GM19351 (cell line): Measurements from ENCODE around the gene PUM2.

Experiments used
- ATAC-seq: cut with Tn5 transposase; IDR thresholded peaks from one replicate; pipeline ENCODE4 v1.9.1; 2021; ENCODE audit warnings: mild to moderate bottlenecking, moderate library complexity; ENCODE audit not compliant: unreplicated experiment

PUM2 gene

GRCh38 chr2:20346565-20347381 is 3.9 kb downstream of the PUM2 start:
- no peak for ATAC-seq

GRCh38 chr2:20343128-20343527 is 7.5 kb downstream of the PUM2 start:
- ATAC-seq = no peak

DNA sequence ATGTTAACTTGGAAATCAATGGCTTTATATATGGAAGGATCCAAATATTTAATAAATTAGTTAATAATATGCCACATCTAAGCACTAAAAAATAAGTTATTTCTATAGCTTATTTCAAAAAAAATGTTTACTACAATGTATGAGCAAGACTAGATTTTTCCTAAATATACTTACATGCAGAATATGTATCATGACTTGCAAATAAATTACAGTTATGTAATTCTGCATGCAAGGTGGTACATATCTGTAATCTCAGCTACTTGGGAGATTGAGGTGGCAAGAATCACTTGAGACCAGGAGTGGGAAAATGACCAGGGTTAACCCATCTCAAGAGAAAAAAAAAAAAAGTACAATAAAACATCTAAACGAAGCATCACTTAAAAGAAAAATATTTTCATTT is 11.6 kb downstream of the PUM2 start:
- ATAC-seq = no peak

DNA sequence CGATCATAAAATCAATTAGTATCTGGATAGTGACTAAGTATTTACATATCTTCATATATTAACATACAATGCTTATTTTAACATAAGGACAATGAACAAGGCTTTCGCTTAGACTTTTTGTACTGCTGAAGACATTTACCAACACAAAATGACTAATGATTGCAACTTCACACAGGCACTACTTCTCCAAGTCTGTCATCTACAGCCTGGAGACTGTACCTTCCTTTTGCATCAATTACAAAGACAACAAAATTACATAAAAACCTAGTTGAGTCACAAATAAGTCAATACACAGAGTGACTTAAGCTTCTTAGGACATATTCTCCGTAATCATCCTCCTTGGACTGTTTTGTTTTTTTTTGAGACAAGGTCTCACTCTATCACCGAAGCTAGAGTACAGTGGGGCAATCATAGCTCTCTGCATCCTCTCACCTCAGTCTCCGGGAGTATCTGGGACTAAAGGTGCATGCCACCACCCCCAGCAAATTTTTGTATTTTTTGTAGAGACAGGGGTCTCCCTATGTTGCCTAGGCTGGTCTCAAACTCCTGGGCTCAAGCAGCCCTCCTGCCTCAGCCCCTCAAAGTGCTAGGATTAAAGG is 15.9 kb downstream of the PUM2 start:
- no peak for ATAC-seq

DNA sequence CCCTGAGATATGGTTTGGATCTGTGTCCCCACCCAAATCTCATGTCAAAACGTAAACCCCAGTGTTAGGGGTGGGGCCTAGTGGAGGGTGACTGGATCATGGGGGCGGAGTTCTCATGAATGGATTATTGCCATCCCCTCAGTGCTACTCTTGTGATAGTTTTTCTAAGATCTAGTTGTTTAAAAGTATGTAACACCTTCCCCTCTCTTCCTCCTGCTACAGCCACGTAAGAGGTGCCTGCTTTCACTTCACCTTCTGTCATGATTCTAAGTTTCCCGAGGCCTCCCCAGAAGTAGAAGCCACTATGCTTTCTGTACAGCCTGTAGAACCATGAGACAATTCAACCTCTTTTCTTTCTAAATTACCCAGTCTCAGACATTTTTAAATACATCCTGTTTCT is 16.9 kb downstream of the PUM2 start:
- ATAC-seq = peak; percentile 50

GRCh38 chr2:20330192-20330591 is 20.5 kb downstream of the PUM2 start:
- no peak for ATAC-seq

GRCh38 chr2:20327370-20327769 is 23.3 kb downstream of the PUM2 start:
- no peak for ATAC-seq

DNA sequence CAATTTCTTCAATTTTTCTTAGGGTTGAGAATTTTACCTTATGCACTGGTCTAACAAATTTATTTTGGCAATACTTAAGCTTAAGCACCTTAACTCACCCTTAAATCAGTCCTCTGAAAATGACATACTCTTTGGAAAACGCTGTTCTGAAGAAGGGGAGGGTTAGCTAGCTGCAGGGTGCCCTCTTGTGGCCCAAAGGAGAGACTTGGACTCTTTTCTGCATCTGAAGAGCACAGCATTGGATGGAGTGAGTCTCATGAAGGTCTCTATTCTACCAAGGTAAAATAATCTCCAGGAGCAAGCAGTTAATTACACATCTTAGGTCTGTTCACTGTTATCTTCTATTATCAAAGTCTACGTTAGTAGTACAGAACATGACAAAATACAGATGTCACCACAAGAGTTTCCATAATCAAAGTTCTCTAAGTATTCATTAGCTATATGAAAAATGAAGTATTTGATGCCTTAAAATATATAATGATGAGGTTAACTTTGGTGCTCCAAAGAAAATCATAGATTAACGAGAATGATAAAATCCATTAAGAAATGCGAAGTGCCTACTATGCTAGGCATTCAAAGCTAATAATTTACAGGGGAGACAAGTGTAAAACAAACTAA is 24.4 kb downstream of the PUM2 start:
- ATAC-seq = peak; percentile 82

- ATAC-seq = no peak
Measured at GRCh38 chr2:20322527-20323300, 27.9 kb downstream of the PUM2 start.

DNA sequence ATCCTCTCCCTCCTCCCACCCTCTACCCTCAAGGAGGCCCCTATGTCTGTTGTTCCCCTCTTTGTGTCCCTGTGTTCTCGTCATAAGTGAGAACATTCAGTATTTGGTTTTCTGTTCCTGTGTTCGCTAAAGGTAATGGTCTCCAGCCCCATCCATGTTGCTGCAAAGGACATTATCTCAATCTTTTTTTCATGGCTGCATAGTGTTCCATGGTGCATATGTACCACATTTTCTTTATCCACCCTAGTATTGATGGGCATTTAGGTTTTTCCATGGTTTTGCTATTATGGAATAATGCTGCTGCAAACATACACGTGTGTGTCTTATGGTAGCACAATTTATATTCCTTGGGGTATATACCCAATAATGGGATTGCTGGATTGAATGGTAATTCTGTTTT is 33.0 kb downstream of the PUM2 start:
- no peak for ATAC-seq

GRCh38 chr2:20317197-20317596 is 33.4 kb downstream of the PUM2 start:
- no peak for ATAC-seq

DNA sequence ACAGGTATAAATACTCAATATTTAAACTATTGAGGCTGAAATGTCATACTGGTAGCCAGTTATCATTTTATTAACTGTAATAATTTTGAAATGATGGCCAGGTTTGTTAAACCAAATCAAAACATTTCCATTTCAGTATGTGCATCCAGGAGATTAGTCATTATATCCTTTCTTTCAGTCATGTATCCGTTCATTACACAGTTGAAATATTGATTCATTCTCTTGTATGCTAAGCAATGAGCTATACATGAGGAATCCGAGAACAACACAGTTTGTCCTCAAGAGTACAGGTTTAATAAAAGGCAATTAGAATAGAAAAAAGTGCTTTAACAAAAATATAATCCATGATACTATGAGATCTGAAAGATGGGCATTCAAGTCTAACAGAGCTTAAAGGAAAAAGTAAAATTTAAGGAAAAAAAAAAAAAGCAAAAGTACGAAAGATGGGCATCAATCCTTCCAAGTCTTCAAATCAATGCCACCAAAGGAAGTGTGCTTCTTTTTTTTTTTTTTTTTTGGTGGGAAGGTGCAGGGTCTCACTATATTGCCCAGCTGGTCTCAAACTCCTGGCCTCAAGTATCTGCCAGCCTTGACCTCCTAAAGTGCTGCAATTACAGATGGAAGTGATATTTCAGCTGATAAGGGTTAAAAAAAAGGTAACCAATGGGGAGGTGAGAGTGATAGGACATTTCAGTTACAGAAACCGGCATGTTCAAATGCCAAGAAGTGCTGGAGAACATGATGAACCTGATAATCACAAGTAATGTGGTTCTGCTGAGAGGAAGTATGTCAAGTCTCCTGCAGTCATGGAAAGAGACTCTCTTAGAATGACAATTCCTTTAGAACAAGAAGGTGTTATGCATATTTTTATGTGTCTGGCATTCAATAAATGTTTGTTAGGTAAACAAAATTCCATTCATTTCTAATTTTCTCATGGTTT is 35.8 kb downstream of the PUM2 start:
- ATAC-seq = no peak

DNA sequence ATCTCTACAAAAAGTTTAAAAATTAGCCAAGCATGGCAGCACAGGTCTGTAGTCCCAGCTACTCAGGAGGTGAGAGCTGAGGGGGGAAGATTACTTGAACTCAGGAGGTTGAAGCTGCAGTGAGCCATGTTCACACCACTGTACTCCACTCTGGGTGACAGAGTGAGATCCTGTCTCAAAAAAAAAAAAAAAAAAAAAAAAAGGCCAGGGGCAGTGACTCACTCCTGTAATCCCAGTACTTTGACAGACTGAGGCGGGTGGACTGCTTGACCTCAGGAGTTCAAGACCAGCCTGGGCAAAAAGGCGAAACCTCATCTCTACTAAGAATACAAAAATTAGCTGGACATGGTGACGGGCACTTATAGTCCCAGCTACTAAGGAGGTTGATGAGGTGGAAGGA is 37.0 kb downstream of the PUM2 start:
- no peak for ATAC-seq

- no peak for ATAC-seq
Measured at GRCh38 chr2:20309001-20309400, 41.6 kb downstream of the PUM2 start.

DNA sequence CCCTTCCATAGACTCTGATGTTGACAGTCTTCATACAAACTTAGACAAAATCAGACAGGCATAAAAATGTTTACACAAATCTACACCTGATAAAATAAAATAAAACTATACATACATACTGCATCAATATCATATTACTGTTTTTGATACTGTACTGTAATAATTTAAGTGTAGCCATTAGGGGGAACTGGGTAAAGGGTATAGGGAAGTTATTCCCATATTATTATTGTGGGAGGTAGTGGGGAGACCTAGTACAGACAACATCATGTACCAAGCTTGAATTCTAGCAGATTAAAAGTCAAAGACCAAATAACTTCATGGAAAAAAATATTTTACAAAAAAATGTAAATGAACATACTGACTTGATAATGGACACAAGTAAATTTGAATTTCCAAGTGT is 43.3 kb downstream of the PUM2 start:
- ATAC-seq = no peak

- no peak for ATAC-seq
Measured at GRCh38 chr2:20304411-20304810, 46.2 kb downstream of the PUM2 start.

DNA sequence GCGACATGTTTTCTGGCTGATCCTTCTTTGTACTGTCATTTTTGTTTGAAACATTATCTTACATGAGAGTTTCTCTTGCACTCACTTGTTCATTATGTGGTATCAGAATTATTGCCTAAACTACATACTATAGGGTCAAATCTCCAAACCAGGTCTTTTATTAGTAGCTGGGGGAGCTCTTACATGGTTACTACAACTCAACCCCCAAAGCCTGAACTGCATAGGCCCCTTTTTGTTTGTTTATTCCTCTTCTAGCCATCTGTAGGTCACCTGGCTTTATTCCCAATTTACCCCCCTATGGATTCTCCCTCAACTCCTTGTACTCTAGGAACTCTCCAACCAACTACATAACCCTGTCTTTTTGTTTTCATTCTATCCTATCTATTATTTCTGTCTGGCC is 46.7 kb downstream of the PUM2 start:
- no peak for ATAC-seq

DNA sequence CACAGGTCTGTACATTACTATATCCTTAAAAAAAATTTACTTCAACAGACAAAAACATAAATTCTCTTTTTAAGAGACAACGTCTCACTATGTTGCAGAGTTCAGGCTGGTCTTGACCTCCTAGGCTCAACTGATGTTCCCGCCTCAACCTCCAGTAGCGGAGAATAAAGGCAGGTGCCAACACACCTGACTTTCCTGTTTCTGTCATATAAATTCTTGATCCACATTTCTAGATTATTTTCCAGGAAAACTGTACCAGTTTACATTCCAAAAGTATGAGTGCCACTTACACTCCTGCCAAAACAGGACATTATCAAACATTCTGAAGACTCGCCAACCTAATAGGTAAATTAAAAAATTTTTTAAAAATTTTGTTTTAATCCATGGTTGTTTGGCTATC is 48.6 kb downstream of the PUM2 start:
- no peak for ATAC-seq

- ATAC-seq = no peak
Measured at GRCh38 chr2:20300656-20301055, 50.0 kb downstream of the PUM2 start.

DNA sequence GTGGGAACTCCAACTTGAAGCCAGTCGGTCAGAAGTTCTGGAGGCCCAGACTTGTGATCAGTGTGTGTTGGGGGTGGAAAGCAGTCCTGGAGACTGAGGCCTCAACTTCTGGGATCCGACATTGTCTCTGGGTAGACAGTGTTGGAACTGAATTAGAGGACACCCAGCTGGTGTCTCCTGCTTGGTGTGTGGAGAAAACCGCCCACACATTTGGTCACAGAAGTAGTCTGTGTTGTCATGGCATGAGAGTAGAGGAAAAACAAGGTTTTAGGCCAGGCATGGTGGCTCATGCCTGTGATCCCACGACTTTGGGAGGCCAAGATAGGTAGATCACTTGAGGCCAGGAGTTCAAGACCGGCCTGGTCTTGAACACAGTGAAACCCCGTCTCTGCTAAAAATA is 51.5 kb downstream of the PUM2 start:
- no peak for ATAC-seq
